Ectodermal cell (in vitro differentiated cells): ENCODE results near the gene RINT1.

ENCODE experiments used
- H3K27ac ChIP-seq: 2 replicates; pipeline ENCODE4 v1.7.0; 2013; ENCODE audit warnings: mild to moderate bottlenecking, low read depth, low read length; ENCODE audit not compliant: insufficient read depth, poor library complexity, severe bottlenecking
- H3K27me3 ChIP-seq: 2 replicates; pipeline ENCODE4 v1.7.0; 2013; ENCODE audit warnings: mild to moderate bottlenecking, low read length; ENCODE audit not compliant: insufficient read depth, control insufficient read depth, poor library complexity, severe bottlenecking
- H3K36me3 ChIP-seq: one replicate; pipeline ENCODE4 v1.7.0; 2013; ENCODE audit warnings: low read length; ENCODE audit not compliant: control insufficient read depth, insufficient read depth
- H3K4me1 ChIP-seq: one replicate; pipeline ENCODE4 v1.7.0; 2013; ENCODE audit warnings: low read length; ENCODE audit not compliant: control insufficient read depth, insufficient read depth
- H3K4me3 ChIP-seq: 2 replicates; pipeline ENCODE4 v1.7.0; 2013; ENCODE audit warnings: low read depth, low read length, control low read depth; ENCODE audit not compliant: insufficient read depth
- H3K9me3 ChIP-seq: 2 replicates; pipeline ENCODE4 v1.7.0; 2013; ENCODE audit warnings: mild to moderate bottlenecking, low read length, moderate library complexity; ENCODE audit not compliant: control insufficient read depth
- WGBS, 2 experiments: methylation state at CpG; one replicate each; pipeline ENCODE4 v1.1.7; 2013; ENCODE audit warnings: missing lambda C conversion rate in 2 of 2; 5-methylcytosine and 5-hydroxymethylcytosine counted together

Gene RINT1

GRCh38 chr7:105613611-105614330 lies 81.8 kb downstream of the RINT1 start:
- H3K27me3 ChIP-seq: no peaks in the 10 kb centered on the region
- no peaks in the 10 kb centered on the region for H3K36me3 ChIP-seq
- H3K4me3 ChIP-seq: no peak overlapping the region
- WGBS, 2 experiments: 95% methylated on average over 32 of the region's 32 CpGs
- no peak overlapping the region for H3K27ac ChIP-seq
- no peaks in the 10 kb centered on the region for H3K9me3 ChIP-seq
- no peaks in the 10 kb centered on the region for H3K4me1 ChIP-seq

- H3K27ac ChIP-seq: no peak overlapping the region
- no peak overlapping the region for H3K4me3 ChIP-seq
- no peaks in the 10 kb centered on the region for H3K9me3 ChIP-seq
- no peaks in the 10 kb centered on the region for H3K36me3 ChIP-seq
- H3K27me3 ChIP-seq: no peaks in the 10 kb centered on the region
- 93 to 95% methylated on average over 20 of the region's 20 CpGs for WGBS, 2 experiments
- no peaks in the 10 kb centered on the region for H3K4me1 ChIP-seq
These were observed 82.4 kb downstream of the RINT1 start for GRCh38 chr7:105614341-105614840.
